NCI-H2227 (cell line): ENCODE measurements around the gene ANKRD13C.
A peak's percentile ranks its signal among the peaks of the same experiment; 100 is the strongest.

ENCODE experiments used
- DNase-seq: peaks from one replicate; lab custom pipeline; 2025; ENCODE audit not compliant: unreplicated experiment; lab: John Stamatoyannopoulos, UW

Gene ANKRD13C

GRCh38 chr1:70221238-70222121 is 133.0 kb downstream of the ANKRD13C start, which contains the start of gene SRSF11:
TSS of gene SRSF11 (plus strand) at chr1:70221380. CDS start at chr1:70221637, 257 bp downstream.
- DNase-seq, result peak; percentile 98

- peak; percentile 29 for DNase-seq
These were observed 133.8 kb downstream of the ANKRD13C start for GRCh38 chr1:70220517-70221237.

- DNase-seq, result no peak
These were observed 134.5 kb downstream of the ANKRD13C start for GRCh38 chr1:70220015-70220414.

- DNase-seq, result no peak
These were observed 143.0 kb downstream of the ANKRD13C start for GRCh38 chr1:70211541-70211940.

- DNase-seq, result no peak
These were observed 143.7 kb downstream of the ANKRD13C start for GRCh38 chr1:70210820-70211219.
